ENCODE measurements around the gene IFFO2.

DNA sequence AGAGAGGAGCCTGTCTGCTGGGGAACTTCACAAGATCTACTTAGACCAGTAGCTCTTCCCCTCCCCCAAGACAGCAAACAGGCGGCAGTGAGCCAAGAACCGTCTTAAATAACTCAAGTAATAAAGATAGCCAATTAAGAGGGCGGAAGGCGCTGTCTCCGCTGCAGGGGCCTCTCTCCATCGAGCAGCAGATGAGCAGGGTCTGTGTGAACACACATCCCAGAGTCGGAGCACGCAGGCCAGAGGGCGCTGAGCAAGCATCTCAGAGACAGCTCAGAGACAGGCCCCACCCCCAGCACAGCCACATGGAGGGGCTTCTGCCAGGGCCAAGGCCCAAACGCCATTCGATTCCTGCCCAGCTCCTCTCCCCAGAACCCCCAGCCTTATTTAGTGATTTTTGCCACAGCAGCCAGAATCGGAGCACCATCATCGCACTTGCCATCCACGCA is 11.1 kb downstream of the IFFO2 start:
- TF ChIP-seq, protein P1, sequence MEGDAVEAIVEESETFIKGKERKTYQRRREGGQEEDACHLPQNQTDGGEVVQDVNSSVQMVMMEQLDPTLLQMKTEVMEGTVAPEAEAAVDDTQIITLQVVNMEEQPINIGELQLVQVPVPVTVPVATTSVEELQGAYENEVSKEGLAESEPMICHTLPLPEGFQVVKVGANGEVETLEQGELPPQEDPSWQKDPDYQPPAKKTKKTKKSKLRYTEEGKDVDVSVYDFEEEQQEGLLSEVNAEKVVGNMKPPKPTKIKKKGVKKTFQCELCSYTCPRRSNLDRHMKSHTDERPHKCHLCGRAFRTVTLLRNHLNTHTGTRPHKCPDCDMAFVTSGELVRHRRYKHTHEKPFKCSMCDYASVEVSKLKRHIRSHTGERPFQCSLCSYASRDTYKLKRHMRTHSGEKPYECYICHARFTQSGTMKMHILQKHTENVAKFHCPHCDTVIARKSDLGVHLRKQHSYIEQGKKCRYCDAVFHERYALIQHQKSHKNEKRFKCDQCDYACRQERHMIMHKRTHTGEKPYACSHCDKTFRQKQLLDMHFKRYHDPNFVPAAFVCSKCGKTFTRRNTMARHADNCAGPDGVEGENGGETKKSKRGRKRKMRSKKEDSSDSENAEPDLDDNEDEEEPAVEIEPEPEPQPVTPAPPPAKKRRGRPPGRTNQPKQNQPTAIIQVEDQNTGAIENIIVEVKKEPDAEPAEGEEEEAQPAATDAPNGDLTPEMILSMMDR (IDR thresholded peaks at IDR 0.05; ENCODE audit: control extremely low read depth in 1 of 3, insufficient read depth in 1 of 3, low read depth in 1 of 3, low read length in 3 of 3): no peak
- TF ChIP-seq CTBP2 (IDR thresholded peaks at IDR 0.05; ENCODE audit: borderline replicate concordance, insufficient read depth, insufficient read length, low read length) (no peak), RAD21 (IDR thresholded peaks at IDR 0.05 in 1 of 2, conservative IDR thresholded peaks at IDR 0.05 in 1 of 2; ENCODE audit: low read depth in 2 of 2, low read length in 2 of 2) (no peak), CHD2 (IDR thresholded peaks at IDR 0.05; ENCODE audit: low read length) (no peak), POLR2A (IDR thresholded peaks at IDR 0.05; ENCODE audit: control extremely low read depth in 1 of 2, low read depth in 2 of 2, low read length in 2 of 2) (no peak)
